VCaP (cell line): ENCODE results near the gene DTNB.

Source experiments
- H3K27ac ChIP-seq: fragments of 450-650 bp; 2 replicates; pipeline ENCODE4 v1.5.1; 2017
- TF ChIP-seq, protein P1 (sequence below): fragments of 450-650 bp; conservative IDR thresholded peaks from 2 replicates; pipeline ENCODE4 v1.5.1; 2017; ENCODE audit warnings: mild to moderate bottlenecking, moderate library complexity

The DTNB gene

DNA sequence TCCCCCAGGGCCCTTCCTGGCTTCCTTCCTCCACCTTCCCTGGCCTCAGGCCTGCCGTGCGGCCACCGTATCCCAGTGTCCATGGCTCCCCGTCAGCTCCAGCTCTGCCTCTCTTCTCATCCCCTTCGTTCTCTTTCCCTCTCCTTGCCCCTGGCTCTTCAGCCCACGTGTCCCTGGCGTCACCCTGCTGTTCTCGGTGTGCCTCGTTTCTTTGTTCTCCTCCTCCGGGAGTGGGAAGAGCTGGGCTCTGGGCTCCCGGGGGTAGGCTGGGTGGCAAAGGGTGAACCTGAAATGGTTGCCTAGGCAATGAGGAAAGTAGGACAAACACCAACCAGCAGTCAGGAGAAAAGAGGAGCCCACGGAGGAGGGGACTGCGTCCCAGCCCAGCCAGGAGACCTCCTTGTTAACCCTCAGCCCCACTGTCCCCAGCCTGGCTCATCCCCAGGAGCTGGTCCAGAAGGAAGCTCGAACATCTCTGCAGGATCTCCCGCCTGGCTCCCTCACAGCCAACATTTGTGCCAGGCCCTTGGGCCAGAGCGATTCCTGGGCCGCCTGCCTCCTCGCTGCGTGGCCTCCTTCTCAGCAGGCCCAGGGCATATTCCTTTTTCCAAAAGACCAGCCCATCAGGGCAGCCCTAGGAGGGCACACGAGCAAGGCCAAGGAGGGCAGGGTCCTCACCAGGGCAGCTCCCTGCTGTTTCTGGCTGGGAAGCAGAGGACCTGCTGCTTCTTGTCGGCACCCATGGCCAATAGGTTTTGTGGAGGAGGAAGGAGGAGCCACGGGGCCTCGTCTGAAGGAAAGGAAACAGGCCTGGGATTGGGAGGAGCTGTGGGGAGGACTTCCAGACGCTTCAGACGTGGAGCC, 300.7 kb downstream of the DTNB start:
- no peak overlapping the region; the same call in 1 of the 2 replicates for H3K27ac ChIP-seq
- TF ChIP-seq, protein P1, sequence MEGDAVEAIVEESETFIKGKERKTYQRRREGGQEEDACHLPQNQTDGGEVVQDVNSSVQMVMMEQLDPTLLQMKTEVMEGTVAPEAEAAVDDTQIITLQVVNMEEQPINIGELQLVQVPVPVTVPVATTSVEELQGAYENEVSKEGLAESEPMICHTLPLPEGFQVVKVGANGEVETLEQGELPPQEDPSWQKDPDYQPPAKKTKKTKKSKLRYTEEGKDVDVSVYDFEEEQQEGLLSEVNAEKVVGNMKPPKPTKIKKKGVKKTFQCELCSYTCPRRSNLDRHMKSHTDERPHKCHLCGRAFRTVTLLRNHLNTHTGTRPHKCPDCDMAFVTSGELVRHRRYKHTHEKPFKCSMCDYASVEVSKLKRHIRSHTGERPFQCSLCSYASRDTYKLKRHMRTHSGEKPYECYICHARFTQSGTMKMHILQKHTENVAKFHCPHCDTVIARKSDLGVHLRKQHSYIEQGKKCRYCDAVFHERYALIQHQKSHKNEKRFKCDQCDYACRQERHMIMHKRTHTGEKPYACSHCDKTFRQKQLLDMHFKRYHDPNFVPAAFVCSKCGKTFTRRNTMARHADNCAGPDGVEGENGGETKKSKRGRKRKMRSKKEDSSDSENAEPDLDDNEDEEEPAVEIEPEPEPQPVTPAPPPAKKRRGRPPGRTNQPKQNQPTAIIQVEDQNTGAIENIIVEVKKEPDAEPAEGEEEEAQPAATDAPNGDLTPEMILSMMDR, result no peak

DNA sequence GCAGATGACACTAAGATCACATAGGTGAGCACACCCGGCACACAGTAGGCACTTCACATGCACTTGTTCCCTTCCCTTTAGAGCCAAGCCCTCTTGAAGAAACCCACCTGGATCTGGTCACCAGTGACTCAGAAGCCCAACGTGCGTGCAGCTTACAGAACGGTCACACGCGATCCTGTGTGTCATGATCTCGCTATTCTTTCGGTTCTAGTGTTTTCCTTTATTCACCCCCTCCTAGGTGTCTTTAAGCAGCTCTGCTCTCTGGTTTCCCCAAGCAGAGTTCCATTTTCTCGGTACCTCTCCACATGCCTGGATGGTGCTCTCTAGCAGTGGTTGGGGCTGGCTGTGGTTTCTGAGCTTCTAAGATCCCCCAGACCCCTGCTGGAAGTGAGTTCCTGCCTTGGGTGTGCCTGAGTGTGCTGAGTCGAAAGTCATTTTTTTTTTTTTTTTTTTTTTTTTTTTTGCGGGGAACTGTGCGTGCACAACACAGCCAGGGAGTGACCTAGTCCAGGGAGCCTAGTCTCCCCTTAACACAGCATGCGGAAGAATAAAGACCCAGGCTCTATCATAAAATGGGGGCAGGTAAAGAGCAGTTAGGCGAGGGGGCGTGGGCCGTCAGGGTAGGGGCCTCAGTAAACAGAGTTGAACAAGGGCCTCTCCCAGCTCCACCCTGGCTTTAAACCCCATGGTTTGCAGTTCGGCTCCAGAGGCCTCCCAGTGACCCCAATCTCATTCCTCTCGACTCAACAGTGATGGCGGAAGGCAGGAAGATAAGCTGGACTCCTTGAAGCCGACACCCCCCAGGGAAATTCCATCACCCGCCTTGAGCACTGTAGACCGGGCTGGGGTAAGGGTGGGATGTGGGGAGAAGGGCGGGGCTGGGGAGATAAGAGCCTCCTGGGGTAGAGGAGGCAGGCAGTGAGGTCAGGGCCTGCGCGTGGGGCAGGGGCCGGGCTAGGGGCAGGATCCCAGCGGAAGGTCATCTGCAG, 301.8 kb downstream of the DTNB start:
- no peak overlapping the region for H3K27ac ChIP-seq
- TF ChIP-seq, protein P1, result no peak

DNA sequence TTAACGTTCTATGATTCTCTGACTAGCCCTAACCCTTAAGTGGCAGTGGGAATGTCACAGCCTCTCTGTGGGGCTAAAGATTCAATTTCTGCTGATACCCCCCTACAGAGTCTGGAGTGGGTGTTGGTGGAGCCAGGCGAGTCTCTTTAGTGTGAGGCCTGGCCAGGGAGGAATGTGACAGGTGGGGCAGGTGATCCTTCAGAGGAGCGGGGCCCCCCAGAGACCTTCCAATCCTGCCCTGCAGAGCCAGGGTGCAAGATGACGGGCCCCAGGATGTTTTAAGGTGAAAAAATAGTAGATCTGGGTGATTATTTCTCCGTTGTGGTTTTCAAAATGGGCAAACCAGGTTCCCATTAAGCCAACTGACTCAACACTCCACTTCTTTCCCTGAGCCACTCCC, 303.5 kb downstream of the DTNB start:
- H3K27ac ChIP-seq, result no peak overlapping the region
- TF ChIP-seq, protein P1, result no peak

DNA sequence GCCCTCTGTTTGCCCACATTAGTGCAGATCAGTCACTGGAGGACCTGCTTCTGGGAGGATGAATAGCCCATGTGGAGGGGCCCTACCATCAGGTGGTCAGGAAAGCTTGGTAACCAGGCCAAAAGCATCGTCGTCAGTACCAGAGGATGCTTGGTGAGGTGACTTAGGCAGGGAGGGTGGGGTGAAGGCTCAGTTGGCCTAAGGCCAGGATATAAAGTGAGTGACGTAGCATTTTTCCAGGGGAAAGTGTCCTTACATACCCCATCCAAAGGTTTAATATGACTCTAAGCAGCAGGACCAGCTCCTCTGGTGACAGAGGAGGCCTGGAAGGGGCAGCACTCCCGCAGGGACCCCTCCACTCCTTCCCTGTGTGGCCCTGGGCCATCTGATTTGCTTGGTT, 303.9 kb downstream of the DTNB start:
- TF ChIP-seq, protein P1, result no peak
- no peak overlapping the region for H3K27ac ChIP-seq

DNA sequence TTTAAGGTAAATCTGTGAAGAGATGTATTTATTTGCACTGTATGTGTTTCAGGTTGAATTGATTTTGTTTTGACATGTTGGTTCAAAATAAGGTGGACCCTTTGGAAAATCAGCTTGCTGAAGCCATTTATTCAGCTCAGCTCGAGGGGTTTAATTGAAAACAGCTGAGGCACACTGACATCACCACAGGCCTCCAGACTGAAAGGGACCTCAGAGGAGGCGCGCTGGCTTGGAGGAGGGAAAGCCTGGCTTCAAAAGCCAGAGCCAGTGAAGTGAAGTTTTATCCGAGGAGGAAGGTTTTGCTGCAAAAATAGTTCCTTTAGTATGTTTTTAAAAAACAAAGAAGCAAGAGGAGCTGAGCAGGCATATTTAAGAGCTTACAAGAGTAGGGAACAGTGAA, 304.7 kb downstream of the DTNB start:
- H3K27ac ChIP-seq, result no peak overlapping the region
- TF ChIP-seq, protein P1, result no peak

DNA sequence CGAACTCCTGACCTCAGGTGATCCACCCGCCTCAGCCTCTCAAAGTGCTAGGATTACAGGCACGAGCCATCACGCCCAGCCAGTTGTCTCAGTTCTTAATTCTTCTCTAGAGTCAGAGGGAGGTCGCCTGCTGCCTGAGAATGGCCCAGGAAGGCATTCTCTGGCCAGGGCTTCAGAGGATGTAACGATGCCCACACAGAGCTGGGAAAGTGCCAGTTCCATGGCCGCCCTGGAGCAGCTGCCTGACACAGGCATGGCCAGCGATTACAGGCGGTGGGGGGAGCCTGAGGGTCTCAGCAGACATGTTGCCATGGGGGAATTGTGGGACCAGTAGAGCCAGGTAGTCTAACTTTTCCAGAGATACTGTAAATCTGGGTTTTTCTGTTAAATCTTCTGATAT, 306.1 kb downstream of the DTNB start:
- TF ChIP-seq, protein P1, result no peak
- no peak overlapping the region for H3K27ac ChIP-seq

DNA sequence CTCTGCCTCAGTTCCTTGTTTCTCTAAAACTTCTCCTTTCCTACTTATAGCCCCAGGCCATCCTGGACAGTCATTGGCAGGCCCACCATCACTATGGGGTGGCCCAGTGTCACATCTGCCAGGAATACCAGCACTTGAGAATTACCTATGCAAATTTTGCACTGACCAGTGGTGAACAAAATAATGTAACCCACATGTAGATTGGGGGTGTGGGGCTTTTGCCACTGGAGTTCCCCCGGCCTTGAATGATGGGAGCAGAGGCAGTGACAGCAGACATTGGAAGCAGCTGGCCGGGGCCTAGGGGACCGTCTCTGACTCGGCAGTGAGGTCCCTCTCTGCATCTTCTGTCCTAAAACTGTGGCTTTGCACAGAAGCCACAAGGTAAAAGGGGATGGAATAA, 306.7 kb downstream of the DTNB start:
- TF ChIP-seq, protein P1, result no peak

More for the DNA sequence above, 306.7 kb downstream of the DTNB start:
- no peak overlapping the region for H3K27ac ChIP-seq
